HG02884 (cell line): ENCODE data around the gene CD59.
"Not testable (repeated sequence)": the region's sequence is repeated elsewhere in the genome, so short reads cannot be mapped to it uniquely, and the experiment has no call there.

Experiments used
- ATAC-seq: cut with Tn5 transposase; IDR thresholded peaks from one replicate; pipeline ENCODE4 v1.9.1; 2021; ENCODE audit warnings: mild to moderate bottlenecking, moderate library complexity; ENCODE audit not compliant: unreplicated experiment

Gene CD59

DNA sequence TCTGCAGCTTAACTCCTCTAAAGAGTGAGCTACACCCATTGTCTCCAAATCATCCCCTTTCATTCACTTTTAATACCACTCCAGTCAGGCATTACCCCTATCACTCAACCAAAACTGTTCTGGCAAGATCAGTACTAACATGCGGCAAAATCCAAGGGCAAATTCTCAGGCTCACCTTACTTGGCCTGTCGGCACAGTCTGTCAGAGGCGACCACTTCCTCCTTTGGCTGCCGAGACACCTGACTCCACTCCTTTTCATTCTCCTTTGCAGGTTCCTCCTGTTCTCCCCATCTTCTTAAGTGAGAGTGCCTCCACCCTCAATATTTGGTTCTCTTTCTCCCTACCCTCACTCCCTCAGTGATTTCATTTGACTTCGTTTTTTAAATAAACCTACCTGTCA is 39.8 kb downstream of the CD59 start:
- no peak for ATAC-seq

DNA sequence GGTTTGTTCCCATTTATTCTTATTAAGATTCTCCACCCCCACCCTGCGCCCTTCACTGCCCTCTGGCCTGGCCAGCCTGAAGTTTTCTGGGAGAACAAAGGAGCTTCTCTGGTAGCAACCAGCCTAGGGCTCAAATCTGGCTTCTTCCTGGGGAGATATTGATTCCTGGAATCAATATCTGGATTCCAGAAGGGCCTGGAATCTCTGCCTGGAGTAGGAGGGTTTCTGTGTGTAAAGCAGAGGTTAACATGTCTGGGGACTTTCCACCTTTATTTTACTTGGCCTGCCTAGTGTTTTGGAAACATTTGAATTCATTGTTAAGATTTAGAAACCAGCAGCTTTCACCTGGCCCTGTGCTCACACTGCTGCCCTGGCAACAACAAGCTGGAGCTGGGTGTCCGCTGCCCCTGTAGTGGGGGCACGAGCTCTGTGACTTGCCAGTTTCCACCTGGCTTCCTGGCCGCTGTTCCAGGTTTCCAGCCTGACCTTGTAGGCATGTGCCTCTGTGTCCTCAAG is 41.1 kb downstream of the CD59 start:
- ATAC-seq, result no peak

DNA sequence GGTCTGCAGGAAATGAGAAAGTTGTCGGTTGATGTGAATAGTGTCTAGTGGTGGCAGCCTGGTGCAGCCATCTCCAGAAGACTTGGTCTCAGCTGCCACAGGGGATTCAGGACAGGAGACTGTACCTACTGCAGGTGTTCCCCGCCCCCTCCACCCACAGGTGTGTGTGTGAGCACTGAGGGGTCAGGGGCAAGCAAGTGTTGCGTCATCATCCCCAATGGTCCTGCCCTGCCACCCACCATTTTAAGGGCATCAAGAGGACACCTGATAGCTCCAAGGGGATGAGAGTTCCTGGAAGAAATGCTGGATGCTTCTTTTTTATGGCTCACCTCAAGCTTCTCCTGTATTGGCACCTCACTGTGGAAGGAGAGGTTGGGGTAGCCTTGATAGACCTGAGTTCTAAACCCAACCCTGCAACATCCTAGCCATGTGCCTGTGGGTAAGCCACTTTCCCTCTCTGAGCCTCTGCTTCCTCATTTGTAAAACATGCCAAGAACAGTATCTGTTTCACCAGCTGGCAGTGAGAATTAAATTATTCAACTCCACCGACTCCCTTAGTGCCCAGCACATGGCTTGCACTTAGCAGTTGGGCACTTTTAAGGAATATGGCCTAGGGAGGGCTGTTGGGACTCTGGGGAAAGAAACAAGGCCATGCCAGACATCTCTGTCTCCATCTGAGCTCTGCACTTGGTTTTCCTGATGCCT is 41.7 kb downstream of the CD59 start:
- no peak for ATAC-seq

- no peak for ATAC-seq
These were observed 43.7 kb downstream of the CD59 start for GRCh38 chr11:33692541-33692940.

DNA sequence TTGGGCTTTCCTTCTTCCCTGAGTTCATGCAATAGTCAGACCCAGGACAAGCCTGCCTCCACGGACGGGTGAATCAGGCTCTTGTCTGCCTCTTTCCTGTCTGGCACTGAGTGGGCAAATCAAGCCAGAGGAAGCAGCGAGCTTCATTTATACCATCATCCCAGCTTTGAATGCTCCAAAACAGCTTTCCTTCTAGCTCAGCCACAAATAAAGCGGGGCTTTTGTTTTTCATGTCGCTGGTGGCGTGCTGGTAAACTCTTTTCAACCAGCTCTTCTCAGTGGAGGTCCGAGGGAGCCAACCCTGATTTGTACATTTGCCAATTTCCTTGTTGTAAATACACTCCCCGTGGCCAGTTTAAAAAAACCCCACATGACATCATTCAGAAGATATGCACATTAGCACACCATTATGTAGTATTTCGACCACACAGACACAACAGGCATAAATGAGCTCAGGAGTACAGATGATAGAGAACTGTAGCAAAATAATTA is 44.2 kb downstream of the CD59 start:
- no peak for ATAC-seq

- ATAC-seq, result no peak
These were observed 45.0 kb downstream of the CD59 start for GRCh38 chr11:33691066-33691864.

- no peak for ATAC-seq
These were observed 45.7 kb downstream of the CD59 start for GRCh38 chr11:33690290-33691065.

GRCh38 chr11:33689501-33689900 is 46.7 kb downstream of the CD59 start:
- ATAC-seq, result no peak

DNA sequence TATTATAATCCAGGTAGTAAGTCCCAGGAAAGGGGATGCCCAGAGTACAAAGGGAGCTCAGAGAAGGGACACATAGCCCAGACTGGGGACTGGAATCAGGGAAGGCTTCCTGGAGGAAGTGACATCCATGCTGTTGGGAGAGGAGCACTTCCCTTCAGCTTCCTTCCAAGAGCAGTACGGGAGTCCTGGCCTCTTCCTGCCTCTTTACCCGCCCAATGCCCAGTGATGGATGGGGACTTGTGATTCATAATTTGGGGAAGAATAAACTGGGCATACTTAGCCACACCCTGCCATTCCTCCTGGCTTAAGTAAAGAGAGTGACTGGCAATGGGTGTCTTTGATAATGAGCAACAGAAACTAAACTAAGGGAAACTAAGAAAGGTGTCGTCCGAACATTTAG is 47.1 kb downstream of the CD59 start:
- ATAC-seq, result no peak

DNA sequence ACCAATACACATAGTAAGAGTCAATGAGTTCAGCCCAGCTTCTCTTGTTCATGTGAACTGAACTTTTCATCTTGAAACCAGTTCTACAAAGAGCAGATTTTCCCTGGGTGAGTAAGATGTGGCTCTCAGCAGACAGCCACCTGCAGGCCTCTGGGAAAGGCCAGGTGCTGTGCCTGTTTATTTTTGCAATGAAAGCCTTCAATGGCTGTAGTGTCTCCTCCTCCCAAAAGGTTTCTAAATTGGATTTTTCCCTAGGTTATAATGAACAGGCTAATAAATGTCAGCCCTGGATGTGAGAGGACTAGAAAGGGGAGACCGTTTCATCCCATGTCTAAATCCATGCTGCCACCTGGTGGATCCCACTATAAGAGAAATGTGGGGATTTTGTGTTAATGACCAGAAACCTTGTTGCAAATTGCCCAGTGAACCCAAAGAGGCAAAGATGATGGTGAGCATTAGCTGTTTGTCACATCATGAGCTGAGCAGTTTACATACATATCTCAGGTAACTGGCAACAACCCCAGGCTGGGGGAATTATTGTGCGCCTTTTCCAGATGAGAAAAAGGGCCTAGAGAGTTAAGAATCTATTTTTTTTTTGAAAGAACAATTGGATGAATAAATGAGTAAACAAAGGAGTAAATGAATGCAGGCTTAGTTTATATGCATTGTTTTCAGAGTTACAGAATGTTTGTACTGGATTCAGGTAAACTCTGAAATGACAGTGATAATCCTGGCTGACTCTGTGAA is 48.3 kb downstream of the CD59 start:
- ATAC-seq, result no peak

DNA sequence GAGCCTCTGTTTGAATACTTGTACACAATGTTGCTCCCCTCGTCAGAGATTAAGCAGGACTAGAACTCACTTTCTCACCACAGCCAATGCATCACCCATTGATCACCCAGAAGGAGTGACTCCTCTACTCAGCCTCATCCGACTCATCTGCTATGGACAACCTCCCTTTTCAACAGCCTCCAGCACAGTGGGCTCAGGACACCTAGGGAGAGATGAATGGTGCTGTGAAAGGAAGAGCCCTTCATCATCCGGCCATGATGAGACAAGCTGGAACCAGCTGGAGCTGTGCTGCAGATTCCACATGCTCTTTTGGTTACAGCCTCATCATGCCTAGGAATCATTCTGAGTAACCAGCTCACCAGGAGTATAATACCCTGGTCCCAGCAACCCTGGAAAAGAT is 51.1 kb downstream of the CD59 start:
- ATAC-seq, result no peak

DNA sequence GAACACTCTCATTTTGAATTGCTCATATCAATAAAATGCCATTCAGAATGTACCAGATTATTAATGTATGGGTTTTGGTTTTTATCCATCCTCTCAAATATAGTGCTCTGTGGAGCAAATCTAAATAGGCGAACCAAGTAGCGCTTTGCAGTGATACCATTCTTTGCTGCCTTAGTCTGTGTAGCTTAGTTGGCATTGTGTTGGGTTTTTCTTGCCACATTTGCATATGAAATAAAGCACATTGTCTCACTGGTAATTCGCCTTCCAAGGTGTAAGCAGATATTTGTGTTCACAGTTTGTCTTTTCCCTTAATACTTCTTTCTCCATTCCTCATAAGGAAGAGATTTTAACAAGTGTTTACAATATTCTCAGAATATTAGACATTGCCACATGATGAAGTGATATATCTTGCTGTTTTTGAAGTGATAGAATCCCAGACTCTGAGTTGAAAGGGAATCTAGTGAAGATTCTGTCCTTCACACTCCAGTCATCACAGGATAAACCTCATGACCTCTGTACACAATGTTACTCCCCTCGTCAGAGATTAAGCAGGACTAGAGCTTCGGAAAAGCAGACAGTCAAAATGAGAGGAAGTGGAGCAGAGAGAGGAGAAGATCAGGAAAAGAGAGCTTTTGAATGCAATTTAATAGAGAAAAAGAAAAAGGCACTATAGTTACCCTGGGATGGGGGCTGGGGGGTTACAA is 52.1 kb downstream of the CD59 start:
- no peak for ATAC-seq

DNA sequence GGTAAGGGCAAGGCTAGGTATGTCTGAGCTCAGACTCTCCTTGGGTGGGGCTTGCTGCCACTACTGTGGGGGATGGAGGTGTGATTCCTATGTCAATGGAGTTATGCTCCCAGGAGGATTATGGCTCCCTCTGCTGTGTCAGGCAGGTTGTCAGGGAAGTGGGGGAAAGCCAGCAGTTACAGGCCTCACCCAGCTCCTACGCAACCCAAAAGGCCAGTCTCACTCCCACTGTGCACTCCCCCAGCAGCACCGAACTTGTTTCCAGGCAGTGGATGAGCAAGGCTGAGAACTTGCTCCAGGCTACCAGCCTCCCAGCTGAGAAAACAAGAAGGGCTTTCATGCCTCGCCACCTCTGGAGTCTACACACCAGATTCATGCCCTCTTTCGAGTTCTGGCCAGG is 53.8 kb downstream of the CD59 start:
- no peak for ATAC-seq

DNA sequence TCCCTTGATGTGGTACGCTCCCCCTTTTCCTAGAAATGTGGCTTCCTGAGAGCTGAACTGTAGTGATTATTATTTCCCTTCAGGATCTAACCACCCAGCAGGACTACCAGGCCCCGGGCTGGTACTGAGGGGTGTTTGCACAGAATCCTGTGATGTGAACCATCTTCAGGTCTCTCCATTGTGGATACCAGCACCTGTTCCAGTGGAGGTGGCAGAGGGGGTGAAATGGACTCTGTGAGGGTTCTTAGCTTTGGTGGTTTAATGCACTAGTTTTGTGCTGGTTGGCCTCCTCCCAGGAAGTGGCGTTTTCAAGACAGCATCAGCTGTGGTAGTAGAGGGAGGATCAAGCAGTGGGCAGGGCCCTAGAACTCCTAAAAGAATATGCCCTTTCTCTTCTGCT is 54.2 kb downstream of the CD59 start:
- ATAC-seq, result no peak

- ATAC-seq, result not testable (repeated sequence)
These were observed 57.6 kb downstream of the CD59 start for GRCh38 chr11:33678616-33679015.

DNA sequence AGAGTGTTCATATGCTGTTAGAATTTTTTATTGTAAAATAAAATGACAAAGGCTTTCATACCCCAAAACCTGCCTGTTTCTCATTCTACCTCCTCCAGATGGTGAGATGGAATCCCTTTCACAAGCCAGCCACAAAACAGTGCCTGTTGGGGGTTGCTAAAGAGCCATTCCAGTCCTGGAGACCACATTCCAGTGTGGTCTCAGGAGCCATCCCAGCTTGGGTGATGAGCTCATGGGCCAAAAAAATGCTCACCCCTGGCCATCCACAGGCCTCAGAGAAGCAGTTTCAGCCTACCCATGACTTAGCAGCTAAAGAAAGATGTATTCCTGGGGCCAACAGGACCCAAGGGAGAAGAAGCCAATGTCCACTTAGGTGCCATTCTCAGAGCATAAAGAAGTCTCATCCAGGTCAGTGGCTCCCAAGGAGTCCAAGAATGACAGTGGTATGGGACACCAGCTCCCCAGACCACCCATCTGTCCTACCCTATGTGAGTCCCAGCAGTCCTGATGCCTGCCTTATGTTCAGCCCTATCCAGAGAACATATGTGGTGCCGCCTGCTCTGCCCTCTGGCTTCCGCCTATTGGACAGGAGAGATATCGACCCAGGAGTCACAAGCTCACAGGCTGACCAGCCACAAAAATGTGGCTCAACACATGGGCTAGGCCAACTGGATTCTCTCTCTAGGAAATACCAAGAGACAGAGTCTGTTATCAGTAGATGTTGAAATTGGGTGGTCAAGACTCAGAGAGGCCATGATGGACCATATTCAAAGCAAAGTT is 62.0 kb downstream of the CD59 start:
- ATAC-seq, result no peak

- ATAC-seq, result no peak
These were observed 64.0 kb downstream of the CD59 start for GRCh38 chr11:33672273-33672672.

- no peak for ATAC-seq
These were observed 65.8 kb downstream of the CD59 start for GRCh38 chr11:33670250-33671011.
